HepG2 (cell line): ENCODE measurements around the gene RTBDN. TPM values are rescaled to one million over a fixed set of nuclear protein-coding genes. Genes with fewer than 3 reads are reported as not detected.

Source experiments
- FIP1L1 ChIP-seq: fragments of 200-400 bp; formaldehyde crosslinking; IDR thresholded peaks from 2 replicates; pipeline ENCODE4 v1.6.1; 2018; ENCODE audit warnings: low read depth, mild to moderate bottlenecking, low read length, moderate library complexity, borderline replicate concordance; ENCODE audit not compliant: insufficient read depth
- HMGXB3 ChIP-seq: sonication (generic); formaldehyde crosslinking; IDR thresholded peaks from 2 replicates; pipeline ENCODE4 v1.4.0; 2020; ENCODE audit warnings: missing genetic modification reagents, borderline replicate concordance
- MIER3 ChIP-seq: IDR thresholded peaks from 2 replicates; pipeline ENCODE4 v1.6.1; 2016; ENCODE audit warnings: missing compliant biosample characterization, borderline replicate concordance
- PAX8 ChIP-seq: sonication (generic); formaldehyde crosslinking; IDR thresholded peaks from 2 replicates; pipeline ENCODE4 v1.8.0; 2022; ENCODE audit warnings: mild to moderate bottlenecking, missing genetic modification reagents, borderline replicate concordance
- SMYD3 ChIP-seq: sonication (generic); formaldehyde crosslinking; IDR thresholded peaks from 2 replicates; pipeline ENCODE4 v1.8.1; 2023; ENCODE audit warnings: mild to moderate bottlenecking, missing genetic modification reagents
- SNRNP70 ChIP-seq: fragments of 200-400 bp; formaldehyde crosslinking; IDR thresholded peaks from 2 replicates; pipeline ENCODE4 v1.6.1; 2017; ENCODE audit warnings: mild to moderate bottlenecking, low read depth, low read length, moderate library complexity
- SP5 ChIP-seq: IDR thresholded peaks from 2 replicates; pipeline ENCODE4 v1.6.1; 2016; ENCODE audit warnings: low read depth, borderline replicate concordance
- SRSF1 ChIP-seq: fragments of 200-400 bp; formaldehyde crosslinking; optimal IDR thresholded peaks from 2 replicates; pipeline ENCODE3; 2017; ENCODE audit warnings: mild to moderate bottlenecking, low read depth, low read length, moderate library complexity
- TIGD3 ChIP-seq: sonication (generic); formaldehyde crosslinking; IDR thresholded peaks from 2 replicates; pipeline ENCODE4 v1.5.1; 2020; ENCODE audit warnings: mild to moderate bottlenecking, missing genetic modification reagents, borderline replicate concordance
- ZNF558 ChIP-seq: sonication (generic); formaldehyde crosslinking; IDR thresholded peaks from 2 replicates; pipeline ENCODE4 v1.9.0; 2022; ENCODE audit warnings: mild to moderate bottlenecking, missing genetic modification reagents, borderline replicate concordance
- ZNF713 ChIP-seq: sonication (generic); formaldehyde crosslinking; IDR thresholded peaks from 2 replicates; pipeline ENCODE4 v1.4.0; 2020; ENCODE audit warnings: mild to moderate bottlenecking, missing genetic modification reagents
- ZNF749 ChIP-seq: sonication (generic); formaldehyde crosslinking; IDR thresholded peaks from 2 replicates; pipeline ENCODE4 v1.8.0; 2022; ENCODE audit warnings: mild to moderate bottlenecking, missing genetic modification reagents, moderate library complexity, borderline replicate concordance
- ZNF75D ChIP-seq: sonication (generic); formaldehyde crosslinking; IDR thresholded peaks from 2 replicates; pipeline ENCODE4 v1.8.1; 2023; ENCODE audit warnings: missing genetic modification reagents, mild to moderate bottlenecking, borderline replicate concordance
- ZSCAN22 ChIP-seq: sonication (generic); formaldehyde crosslinking; IDR thresholded peaks from 2 replicates; pipeline ENCODE4 v1.4.0; 2020; ENCODE audit warnings: mild to moderate bottlenecking, missing genetic modification reagents
- polyA plus RNA-seq, 8 experiments: library from polyadenylated mRNA; depleted of rRNA in 3 of 8; stranded (reverse) in 7 of 8; unstranded in 1 of 8; fragments of >200 nt; fragmentation: Illumina TruSeq in 4 of 8; extraction: Trizol in 4 of 8; gene quantifications; 2 replicates each; pipeline versions ENCODE4 v1.2.1 to v1.2.3, GENCODE V29; 2011 to 2016; ENCODE audit warnings: low read depth in 4 of 8, missing spikeins in 1 of 8, mixed read lengths in 1 of 8; ENCODE audit not compliant: insufficient read depth in 1 of 8
- total RNA-seq, 5 experiments: library from RNA; depleted of rRNA; stranded (reverse); fragments of >200 nt; fragmentation: Illumina TruSeq; extraction: Trizol; gene quantifications; 2 replicates each; pipeline ENCODE4 v1.2.3, GENCODE V29; 2016; ENCODE audit warnings: low read depth in 1 of 5
- TF ChIP-seq, protein P1 (sequence below): sonication (generic); formaldehyde crosslinking; IDR thresholded peaks from 2 replicates; pipeline ENCODE4 v1.9.0; 2022; ENCODE audit warnings: missing genetic modification reagents, mild to moderate bottlenecking, borderline replicate concordance
- TF ChIP-seq, protein P2 (sequence below): sonication (generic); formaldehyde crosslinking; IDR thresholded peaks from 2 replicates; pipeline ENCODE4 v1.4.0; 2020; ENCODE audit warnings: missing genetic modification reagents

RTBDN gene
- total and polyA plus RNA-seq, 2 of the 13 experiments (the other 11 are each of a cell fraction or from before 2014, with no cell fraction given), result 0.27 to 0.48 TPM

DNA sequence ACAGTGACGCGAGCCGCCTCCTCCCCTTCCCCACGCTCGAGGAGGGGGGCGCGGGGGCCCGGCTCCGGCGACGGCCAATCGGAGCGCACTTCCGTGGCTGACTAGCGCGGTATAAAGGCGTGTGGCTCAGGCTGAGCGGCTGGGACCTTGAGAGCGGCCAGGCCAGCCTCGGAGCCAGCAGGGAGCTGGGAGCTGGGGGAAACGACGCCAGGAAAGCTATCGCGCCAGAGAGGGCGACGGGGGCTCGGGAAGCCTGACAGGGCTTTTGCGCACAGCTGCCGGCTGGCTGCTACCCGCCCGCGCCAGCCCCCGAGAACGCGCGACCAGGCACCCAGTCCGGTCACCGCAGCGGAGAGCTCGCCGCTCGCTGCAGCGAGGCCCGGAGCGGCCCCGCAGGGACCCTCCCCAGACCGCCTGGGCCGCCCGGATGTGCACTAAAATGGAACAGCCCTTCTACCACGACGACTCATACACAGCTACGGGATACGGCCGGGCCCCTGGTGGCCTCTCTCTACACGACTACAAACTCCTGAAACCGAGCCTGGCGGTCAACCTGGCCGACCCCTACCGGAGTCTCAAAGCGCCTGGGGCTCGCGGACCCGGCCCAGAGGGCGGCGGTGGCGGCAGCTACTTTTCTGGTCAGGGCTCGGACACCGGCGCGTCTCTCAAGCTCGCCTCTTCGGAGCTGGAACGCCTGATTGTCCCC is 42.9 kb downstream of the RTBDN start, which contains the start of gene JUNB (continued):
- TF ChIP-seq ZNF749 (CRISPR knock-in tag) (peak; percentile 91), TIGD3 (CRISPR knock-in tag) (no peak), ZNF75D (CRISPR knock-in tag) (no peak), SRSF1 (peak; percentile 97), FIP1L1 (no peak), SNRNP70 (no peak), HMGXB3 (peak; percentile 88; the same call in 1 of the 2 replicates), ZSCAN22 (CRISPR knock-in tag) (no peak), MIER3 (peak; percentile 79; the same call in 1 of the 2 replicates), SP5 (peak; percentile 96), ZNF558 (CRISPR knock-in tag) (0 out of 2 replicates have a peak, but pooled peaks have one; percentile 71), SMYD3 (CRISPR knock-in tag) (no peak), ZNF713 (peak; percentile 44; the same call in 1 of the 2 replicates), PAX8 (no peak)
- TF ChIP-seq, protein P1, sequence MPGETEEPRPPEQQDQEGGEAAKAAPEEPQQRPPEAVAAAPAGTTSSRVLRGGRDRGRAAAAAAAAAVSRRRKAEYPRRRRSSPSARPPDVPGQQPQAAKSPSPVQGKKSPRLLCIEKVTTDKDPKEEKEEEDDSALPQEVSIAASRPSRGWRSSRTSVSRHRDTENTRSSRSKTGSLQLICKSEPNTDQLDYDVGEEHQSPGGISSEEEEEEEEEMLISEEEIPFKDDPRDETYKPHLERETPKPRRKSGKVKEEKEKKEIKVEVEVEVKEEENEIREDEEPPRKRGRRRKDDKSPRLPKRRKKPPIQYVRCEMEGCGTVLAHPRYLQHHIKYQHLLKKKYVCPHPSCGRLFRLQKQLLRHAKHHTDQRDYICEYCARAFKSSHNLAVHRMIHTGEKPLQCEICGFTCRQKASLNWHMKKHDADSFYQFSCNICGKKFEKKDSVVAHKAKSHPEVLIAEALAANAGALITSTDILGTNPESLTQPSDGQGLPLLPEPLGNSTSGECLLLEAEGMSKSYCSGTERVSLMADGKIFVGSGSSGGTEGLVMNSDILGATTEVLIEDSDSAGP (CRISPR knock-in tag), result peak; percentile 67
- TF ChIP-seq, protein P2, sequence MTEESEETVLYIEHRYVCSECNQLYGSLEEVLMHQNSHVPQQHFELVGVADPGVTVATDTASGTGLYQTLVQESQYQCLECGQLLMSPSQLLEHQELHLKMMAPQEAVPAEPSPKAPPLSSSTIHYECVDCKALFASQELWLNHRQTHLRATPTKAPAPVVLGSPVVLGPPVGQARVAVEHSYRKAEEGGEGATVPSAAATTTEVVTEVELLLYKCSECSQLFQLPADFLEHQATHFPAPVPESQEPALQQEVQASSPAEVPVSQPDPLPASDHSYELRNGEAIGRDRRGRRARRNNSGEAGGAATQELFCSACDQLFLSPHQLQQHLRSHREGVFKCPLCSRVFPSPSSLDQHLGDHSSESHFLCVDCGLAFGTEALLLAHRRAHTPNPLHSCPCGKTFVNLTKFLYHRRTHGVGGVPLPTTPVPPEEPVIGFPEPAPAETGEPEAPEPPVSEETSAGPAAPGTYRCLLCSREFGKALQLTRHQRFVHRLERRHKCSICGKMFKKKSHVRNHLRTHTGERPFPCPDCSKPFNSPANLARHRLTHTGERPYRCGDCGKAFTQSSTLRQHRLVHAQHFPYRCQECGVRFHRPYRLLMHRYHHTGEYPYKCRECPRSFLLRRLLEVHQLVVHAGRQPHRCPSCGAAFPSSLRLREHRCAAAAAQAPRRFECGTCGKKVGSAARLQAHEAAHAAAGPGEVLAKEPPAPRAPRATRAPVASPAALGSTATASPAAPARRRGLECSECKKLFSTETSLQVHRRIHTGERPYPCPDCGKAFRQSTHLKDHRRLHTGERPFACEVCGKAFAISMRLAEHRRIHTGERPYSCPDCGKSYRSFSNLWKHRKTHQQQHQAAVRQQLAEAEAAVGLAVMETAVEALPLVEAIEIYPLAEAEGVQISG, result peak; percentile 85
